HL-60 (cell line): ENCODE measurements around the gene HSF2.

ENCODE experiments used
- DNase-seq, 2 experiments: peaks; one replicate each; pipeline ENCODE4 v3.0.0-alpha.2; 2010 to 2020; ENCODE audit warnings: low read depth in 1 of 2, low spot score in 1 of 2
- H3K27ac ChIP-seq: fragments of 250-450 bp; sonication (Bioruptor Pico); replicated peaks from 2 replicates; pipeline ENCODE4 v1.5.1; 2020; ENCODE audit warnings: mild to moderate bottlenecking, moderate library complexity
- H3K27me3 ChIP-seq: fragments of 250-450 bp; sonication (Bioruptor Pico); 2 replicates; pipeline ENCODE4 v1.5.1; 2021; ENCODE audit warnings: mild to moderate bottlenecking, moderate library complexity; ENCODE audit not compliant: insufficient read depth, poor library complexity, severe bottlenecking
- H3K4me3 ChIP-seq: replicated peaks from 2 replicates; pipeline ENCODE4 v1.5.1; 2011; ENCODE audit warnings: mild to moderate bottlenecking, control low read depth, low read length; ENCODE audit not compliant: insufficient read depth
- CTCF ChIP-seq: IDR thresholded peaks from one replicate; pipeline ENCODE4 v1.5.1; 2011; ENCODE audit warnings: low read length, control low read depth, inconsistent platforms; ENCODE audit not compliant: insufficient read depth
- GABPA ChIP-seq: IDR thresholded peaks from 2 replicates; pipeline ENCODE4 v1.6.1; 2012; ENCODE audit warnings: low read depth
- POLR2AphosphoS5 ChIP-seq: IDR thresholded peaks from 2 replicates; pipeline ENCODE4 v1.6.1; 2012; ENCODE audit warnings: low read depth
- REST ChIP-seq: IDR thresholded peaks from 2 replicates; pipeline ENCODE4 v1.6.1; 2012; ENCODE audit warnings: low read depth; ENCODE audit not compliant: insufficient replicate concordance
- SPI1 ChIP-seq: IDR thresholded peaks from 2 replicates; pipeline ENCODE4 v1.6.1; 2012; ENCODE audit warnings: low read depth, mild to moderate bottlenecking, borderline replicate concordance

HSF2 gene

GRCh38 chr6:122408702-122409458 is 9.4 kb downstream of the HSF2 start:
- TF ChIP-seq SPI1 = no peak
- TF ChIP-seq POLR2AphosphoS5 = no peak
- no peak for TF ChIP-seq CTCF
- no peak for TF ChIP-seq REST
- no peak for TF ChIP-seq GABPA
- Histone ChIP-seq H3K27me3 (no peaks in the 10 kb centered on the region), H3K27ac (no peak overlapping the region), H3K4me3 (no peak overlapping the region)
- no peak for DNase-seq

GRCh38 chr6:122412001-122412400 is 12.5 kb downstream of the HSF2 start:
- H3K27ac ChIP-seq = no peak overlapping the region
- H3K27me3 ChIP-seq = no peaks in the 10 kb centered on the region
- no peak for TF ChIP-seq REST
- TF ChIP-seq CTCF = no peak
- TF ChIP-seq GABPA = no peak
- TF ChIP-seq SPI1 = no peak
- TF ChIP-seq POLR2AphosphoS5 = no peak
- DNase-seq = peak in 1 of 2 experiments; percentile 43
- no peak overlapping the region for H3K4me3 ChIP-seq

- Histone ChIP-seq H3K27me3 (no peaks in the 10 kb centered on the region), H3K4me3 (no peak overlapping the region), H3K27ac (no peak overlapping the region)
- no peak for TF ChIP-seq CTCF
- no peak for DNase-seq
Observed at GRCh38 chr6:122416825-122417224, 17.4 kb downstream of the HSF2 start.

GRCh38 chr6:122422003-122422402 is 22.6 kb downstream of the HSF2 start:
- no peak for DNase-seq
- Histone ChIP-seq H3K27me3 (no peaks in the 10 kb centered on the region), H3K4me3 (no peak overlapping the region), H3K27ac (no peak overlapping the region)
- TF ChIP-seq CTCF (no peak), REST (no peak), GABPA (no peak), POLR2AphosphoS5 (no peak), SPI1 (no peak)
